Psoas muscle (tissue), 8 donors: ENCODE data around the gene MTG1. TPM values are rescaled to one million over a fixed set of nuclear protein-coding genes. Genes with fewer than 3 reads are reported as not detected.
"Not testable (repeated sequence)": the region's sequence is repeated elsewhere in the genome, so short reads cannot be mapped to it uniquely, and the experiment has no call there.

Experiments used
- ATAC-seq, 4 donors: fragments of 200-7000 bp; cut with Tn5 transposase; one replicate each; pipeline ENCODE4 v1.9.1; 2020; ENCODE audit warnings: moderate library complexity in 3 of 4, mild to moderate bottlenecking in 2 of 4
- DNase-seq, 2 donors: peaks; one replicate each; pipeline ENCODE4 v3.0.0-alpha.2; 2020
- H3K27ac ChIP-seq: fragments of 200-600 bp; one replicate; pipeline ENCODE4 v1.8.0; 2022
- H3K27me3 ChIP-seq, 3 donors: fragments of 200-600 bp in 1 of 3; one replicate each; pipeline versions ENCODE4 v1.6.1 to v1.8.0; 2013 to 2022; ENCODE audit warnings: low read length in 2 of 3, mild to moderate bottlenecking in 2 of 3, moderate library complexity in 1 of 3; ENCODE audit not compliant: insufficient read depth in 3 of 3
- H3K36me3 ChIP-seq, 2 donors: fragments of 200-600 bp in 1 of 2; one replicate each; pipeline versions ENCODE4 v1.6.1 to v1.8.0; 2013 to 2022; ENCODE audit warnings: low read depth in 1 of 2, mild to moderate bottlenecking in 1 of 2, moderate library complexity in 1 of 2; ENCODE audit not compliant: insufficient read depth in 1 of 2
- H3K4me1 ChIP-seq: fragments of 200-600 bp; one replicate; pipeline ENCODE4 v1.8.0; 2022
- H3K4me3 ChIP-seq: fragments of 200-600 bp; one replicate; pipeline ENCODE4 v1.8.0; 2022; ENCODE audit warnings: mild to moderate bottlenecking
- H3K9me3 ChIP-seq: fragments of 200-600 bp; one replicate; pipeline ENCODE4 v1.8.0; 2022
- CTCF ChIP-seq: fragments of 200-600 bp; IDR thresholded peaks from one replicate; pipeline ENCODE4 v1.8.0; 2022; ENCODE audit warnings: antibody characterized with exemption
- WGBS, 3 donors: extraction: QIAGEN DNeasy Blood & Tissue Kit; methylation state at CpG; one replicate each; pipeline versions ENCODE4 v1.1.6 to v1.1.7; 2013; 5-methylcytosine and 5-hydroxymethylcytosine counted together
- intact Hi-C, 2 donors: fragments of 100-400 bp; cut with DNase I; formaldehyde crosslinking; loops; one replicate each; pipeline versions ENCODE4 v1.11.0 to v1.14.2; 2022
- polyA plus RNA-seq, 3 donors: library from polyadenylated mRNA; stranded (reverse); fragments of 200-250 nt; gene quantifications; one replicate each; pipeline ENCODE4 v1.2.3, GENCODE V29; 2013
- total RNA-seq, 4 donors: library from RNA; stranded (reverse); fragmentation: NEBNext Ultra II Directional in 2 of 4; extraction: Animal tissue kit (Norgen Biotek cat#: 25700) in 2 of 4; gene quantifications; one replicate each; pipeline versions ENCODE4 v1.2.1 to v1.2.4, GENCODE V29; 2021 to 2023
- donor health status: healthy with polysubstance abuse.
- donor health status: DM: no; HTN: no; CAD: no; lungs with moderate emphysema.
- donor health status: Bipolar disorder and iron deficiency.
- donor health status: healthy.
- donor health status: DM: yes; HTN: yes; CAD: no.
- donor health status: DM: no; HTN: no; CAD: no.
- donor health status: DM: no; HTN: no; CAD: no.
- donor health status: DM: yes; HTN: yes; CAD: no.

MTG1 gene
- total and polyA plus RNA-seq, 7 donors: 22.7 to 67.1 (median 31.5) TPM

GRCh38 chr10:133385214-133385613 is 8.7 kb upstream of the MTG1 start:
- Histone ChIP-seq H3K9me3 (no peaks in the 10 kb centered on the region), H3K4me3 (no peak overlapping the region), H3K36me3 (peaks cover 0 to 30% of the 10 kb centered on the region in 2 donors), H3K27me3 (no peaks in the 10 kb centered on the region), H3K4me1 (no peaks in the 10 kb centered on the region), H3K27ac (no peak overlapping the region)
- intact Hi-C loops: no loop called here
- DNase-seq (no peak), ATAC-seq (no peak)
- TF ChIP-seq CTCF: no peak
- 88% methylated on average over 2 of the region's 2 CpGs for WGBS, 3 donors

- H3K27me3 ChIP-seq, DNase-seq, H3K4me1 ChIP-seq, H3K4me3 ChIP-seq, ATAC-seq, H3K27ac ChIP-seq, H3K9me3 ChIP-seq, intact Hi-C loops: not testable (repeated sequence)
- H3K36me3 ChIP-seq: peaks cover 0 to 28% of the 10 kb centered on the region in 2 donors
- 95 to 100% (median 98%) methylated on average over 4 of the region's 4 CpGs for WGBS, 3 donors
Measured at GRCh38 chr10:133386951-133387350, 7.0 kb upstream of the MTG1 start.

- Histone ChIP-seq H3K36me3 (peaks cover 0 to 18% of the 10 kb centered on the region in 2 donors), H3K27ac (no peak overlapping the region), H3K27me3 (no peaks in the 10 kb centered on the region), H3K4me1 (no peaks in the 10 kb centered on the region), H3K4me3 (no peak overlapping the region), H3K9me3 (no peaks in the 10 kb centered on the region)
- 82 to 88% (median 87%) methylated on average over 17 of the region's 17 CpGs for WGBS, 3 donors
- DNase-seq (no peak), ATAC-seq (no peak)
- intact Hi-C loops: no loop called here
- no peak for TF ChIP-seq CTCF
Measured at GRCh38 chr10:133388236-133388972, 5.6 kb upstream of the MTG1 start.

- peaks cover 0 to 10% of the 10 kb centered on the region in 2 donors for H3K36me3 ChIP-seq
- H3K9me3 ChIP-seq: no peaks in the 10 kb centered on the region
- intact Hi-C loops: no loop called here
- H3K27ac ChIP-seq: no peak overlapping the region
- WGBS, 3 donors: 76 to 78% (median 78%) methylated on average over 39 of the region's 39 CpGs
- no peaks in the 10 kb centered on the region for H3K27me3 ChIP-seq
- ATAC-seq (no peak), DNase-seq (no peak)
- H3K4me3 ChIP-seq: no peak overlapping the region
- no peaks in the 10 kb centered on the region for H3K4me1 ChIP-seq
- TF ChIP-seq CTCF: no peak
Measured at GRCh38 chr10:133388973-133389818, 4.8 kb upstream of the MTG1 start.

GRCh38 chr10:133390597-133391248 is 3.2 kb upstream of the MTG1 start:
- WGBS, 3 donors: 82 to 90% (median 87%) methylated on average over 19 of the region's 19 CpGs
- peaks cover 0 to 7% of the 10 kb centered on the region in 2 donors for H3K36me3 ChIP-seq
- peak overlapping the region; percentile 30 for H3K27ac ChIP-seq
- DNase-seq (no peak), ATAC-seq (no peak)
- no peak for TF ChIP-seq CTCF
- H3K4me1 ChIP-seq: peaks cover 8% of the 10 kb centered on the region
- H3K9me3 ChIP-seq: no peaks in the 10 kb centered on the region
- intact Hi-C loops: loop anchor here in 1 of 2 donors (10.0 kb wide), 1 partner anchor 66 kb away; no protein-coding TSS in a partner anchor
- no peaks in the 10 kb centered on the region for H3K27me3 ChIP-seq
- H3K4me3 ChIP-seq: no peak overlapping the region
